Neural cell (in vitro differentiated cells): ENCODE results near the gene TRABD2B. TPM values are rescaled to one million over a fixed set of nuclear protein-coding genes. Genes with fewer than 3 reads are reported as not detected.

ENCODE experiments used
- H2AFZ ChIP-seq: fragments of 200-600, 300-800 bp; sonication (generic), shearing (Covaris generic); 2 replicates; pipeline ENCODE4 v1.6.0; 2014; ENCODE audit warnings: low read depth, mild to moderate bottlenecking, antibody characterized with exemption, low read length, moderate library complexity
- H3F3A ChIP-seq: fragments of 200-600 bp; shearing (Covaris generic); 2 replicates; pipeline ENCODE4 v1.6.1; 2016; ENCODE audit warnings: mild to moderate bottlenecking, moderate library complexity, mixed read lengths, antibody characterized with exemption, low read length; ENCODE audit not compliant: insufficient read depth, poor library complexity, severe bottlenecking
- H3K27ac ChIP-seq: fragments of 200-600, 300-800 bp; sonication (generic), shearing (Covaris generic); 2 replicates; pipeline ENCODE4 v1.5.1; 2014; ENCODE audit warnings: mild to moderate bottlenecking, low read length, moderate library complexity
- H3K27me3 ChIP-seq: fragments of 300-800, 200-600 bp; sonication (generic), shearing (Covaris generic); 2 replicates; pipeline ENCODE4 v1.6.0; 2014; ENCODE audit warnings: mild to moderate bottlenecking, low read depth, low read length, moderate library complexity; ENCODE audit not compliant: insufficient read depth
- H3K36me3 ChIP-seq: fragments of 300-800, 200-600 bp; sonication (generic), shearing (Covaris generic); 2 replicates; pipeline ENCODE4 v1.5.1; 2014; ENCODE audit warnings: mild to moderate bottlenecking, antibody characterized with exemption, low read length, moderate library complexity; ENCODE audit not compliant: insufficient read depth
- H3K4me2 ChIP-seq: fragments of 300-800, 200-600 bp; sonication (generic), shearing (Covaris generic); 2 replicates; pipeline ENCODE4 v1.6.0; 2014; ENCODE audit warnings: mild to moderate bottlenecking, low read length
- H3K4me3 ChIP-seq: fragments of 300-800, 200-600 bp; sonication (generic), shearing (Covaris generic); 2 replicates; pipeline ENCODE4 v1.5.1; 2014; ENCODE audit warnings: mild to moderate bottlenecking, low read length, moderate library complexity
- H3K79me2 ChIP-seq: fragments of 200-600 bp; shearing (Covaris generic); replicated peaks from 2 replicates; pipeline ENCODE4 v1.6.0; 2014; ENCODE audit warnings: mild to moderate bottlenecking, low read length, moderate library complexity; ENCODE audit not compliant: insufficient read depth
- H3K9ac ChIP-seq: fragments of 300-800, 200-600 bp; sonication (generic), shearing (Covaris generic); 2 replicates; pipeline ENCODE4 v1.6.1; 2016; ENCODE audit warnings: mild to moderate bottlenecking, low read length, mixed read lengths
- H3K9me2 ChIP-seq: fragments of 200-600 bp; shearing (Covaris generic); 2 replicates; pipeline ENCODE4 v1.6.1; 2016; ENCODE audit warnings: mild to moderate bottlenecking, low read length, mixed read lengths; ENCODE audit not compliant: insufficient read depth
- H3K9me3 ChIP-seq: fragments of 200-600, 300-800 bp; sonication (generic), shearing (Covaris generic); 2 replicates; pipeline ENCODE4 v1.6.1; 2016; ENCODE audit warnings: mild to moderate bottlenecking, mixed run types, low read length, moderate library complexity, mixed read lengths
- H4K20me1 ChIP-seq: fragments of 200-600 bp; shearing (Covaris generic); 2 replicates; pipeline ENCODE4 v1.6.1; 2016; ENCODE audit warnings: mild to moderate bottlenecking, mixed run types; ENCODE audit not compliant: insufficient read depth
- CTCF ChIP-seq: fragments of 450-650 bp; IDR thresholded peaks from 2 replicates; pipeline ENCODE4 v1.5.1; 2014; ENCODE audit warnings: antibody characterized with exemption, mild to moderate bottlenecking, moderate library complexity; ENCODE audit not compliant: poor library complexity, severe bottlenecking
- EP300 ChIP-seq: fragments of 450-650 bp; conservative IDR thresholded peaks from 2 replicates; pipeline ENCODE4 v1.6.1; 2014; ENCODE audit warnings: antibody characterized with exemption, mild to moderate bottlenecking, moderate library complexity; ENCODE audit not compliant: poor library complexity, severe bottlenecking
- EZH2 ChIP-seq: fragments of 200-600, 300-800 bp; shearing (Covaris generic), sonication (generic); IDR thresholded peaks from 2 replicates; pipeline ENCODE4 v1.6.1; 2014; ENCODE audit warnings: antibody characterized with exemption, low read length, borderline replicate concordance, mild to moderate bottlenecking; ENCODE audit not compliant: insufficient read depth, poor library complexity, severe bottlenecking
- MXI1 ChIP-seq: fragments of 450-650 bp; conservative IDR thresholded peaks from 2 replicates; pipeline ENCODE4 v1.6.1; 2014; ENCODE audit warnings: antibody characterized with exemption, mild to moderate bottlenecking; ENCODE audit not compliant: poor library complexity, severe bottlenecking
- POLR2AphosphoS5 ChIP-seq: IDR thresholded peaks from 2 replicates; pipeline ENCODE4 v1.6.1; 2012
- RAD21 ChIP-seq: fragments of 450-650 bp; conservative IDR thresholded peaks from 2 replicates; pipeline ENCODE4 v1.6.1; 2014; ENCODE audit warnings: antibody characterized with exemption, mild to moderate bottlenecking, moderate library complexity
- REST ChIP-seq: IDR thresholded peaks from 2 replicates; pipeline ENCODE4 v1.6.1; 2012; ENCODE audit warnings: borderline replicate concordance
- SMC3 ChIP-seq: fragments of 450-650 bp; conservative IDR thresholded peaks from 2 replicates; pipeline ENCODE4 v1.6.1; 2014; ENCODE audit warnings: antibody characterized with exemption, mild to moderate bottlenecking, moderate library complexity; ENCODE audit not compliant: poor library complexity
- TAF1 ChIP-seq: IDR thresholded peaks from 2 replicates; pipeline ENCODE4 v1.6.1; 2012; ENCODE audit warnings: low read depth
- polyA plus RNA-seq: library from polyadenylated mRNA; depleted of rRNA; stranded (reverse); fragments of >200 nt; gene quantifications from 2 replicates; pipeline ENCODE4 v1.2.3, GENCODE V29; 2014

TRABD2B gene
- polyA plus RNA-seq, 1 donor from 2014 or later = 0.02 TPM

- Histone ChIP-seq H3K27me3 (no peaks in the 10 kb centered on the region), H3K9ac (no peak overlapping the region), H3K36me3 (no peaks in the 10 kb centered on the region), H3K27ac (no peak overlapping the region), H3K4me2 (no peak overlapping the region), H4K20me1 (no peaks in the 10 kb centered on the region), H3K9me3 (no peaks in the 10 kb centered on the region), H2AFZ (no peak overlapping the region), H3K9me2 (no peaks in the 10 kb centered on the region), H3K79me2 (no peaks in the 10 kb centered on the region), H3F3A (no peaks in the 10 kb centered on the region), H3K4me3 (no peak overlapping the region)
- TF ChIP-seq RAD21 (no peak), SMC3 (no peak), MXI1 (no peak), CTCF (no peak), REST (no peak), EZH2 (no peak), TAF1 (no peak), EP300 (no peak), POLR2AphosphoS5 (no peak)
Measured at GRCh38 chr1:47780469-47780995, 216.7 kb downstream of the TRABD2B start.

DNA sequence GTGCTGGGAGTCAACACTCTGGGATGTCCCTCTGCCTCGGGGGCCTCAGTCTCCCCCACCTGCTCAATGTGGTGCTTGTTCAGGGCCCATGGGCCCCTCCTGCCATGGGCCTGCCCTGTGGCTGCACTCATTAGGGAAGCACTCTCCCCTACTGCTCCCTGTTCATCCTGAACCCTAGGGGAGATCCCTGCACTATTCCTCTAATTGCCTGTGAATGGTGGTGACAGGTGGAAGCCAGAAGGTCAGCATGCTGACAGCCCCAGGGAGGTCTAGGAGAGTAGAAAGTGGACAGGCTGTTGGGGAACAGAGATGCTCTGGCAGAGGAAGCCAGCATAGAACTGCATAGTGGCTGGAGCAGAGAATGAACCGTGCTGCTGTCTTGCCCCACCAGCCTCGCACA lies 217.6 kb downstream of the TRABD2B start:
- Histone ChIP-seq H4K20me1 (no peaks in the 10 kb centered on the region), H3K9me3 (no peaks in the 10 kb centered on the region), H3K27me3 (no peaks in the 10 kb centered on the region), H3K4me2 (no peak overlapping the region), H3K27ac (no peak overlapping the region), H3K79me2 (no peaks in the 10 kb centered on the region), H2AFZ (no peak overlapping the region), H3K9ac (no peak overlapping the region), H3F3A (no peaks in the 10 kb centered on the region), H3K4me3 (no peak overlapping the region), H3K36me3 (no peaks in the 10 kb centered on the region), H3K9me2 (no peaks in the 10 kb centered on the region)
- TF ChIP-seq TAF1 (no peak), MXI1 (no peak), EZH2 (no peak), RAD21 (no peak), POLR2AphosphoS5 (no peak), REST (no peak), EP300 (no peak), SMC3 (no peak), CTCF (no peak)
